ENCODE results near the gene SPOCK2. TPM values are rescaled to one million over a fixed set of nuclear protein-coding genes. Genes with fewer than 3 reads are reported as not detected.
"Not testable (repeated sequence)": the region's sequence is repeated elsewhere in the genome, so short reads cannot be mapped to it uniquely, and the experiment has no call there.

SPOCK2 gene
- 1 to 10 TPM in 3 of 4 donors, under 1 TPM in 1; 0.65 to 3.9 (median 3.5) TPM for total RNA-seq

- peak in 1 of 2 donors; percentile 83 for DNase-seq (ENCODE audit: low spot score in 2 of 2)
- 5 to 9% methylated on average over 46 to 63 of the region's 65 CpGs for WGBS, 2 donors
- TF ChIP-seq, protein P1, sequence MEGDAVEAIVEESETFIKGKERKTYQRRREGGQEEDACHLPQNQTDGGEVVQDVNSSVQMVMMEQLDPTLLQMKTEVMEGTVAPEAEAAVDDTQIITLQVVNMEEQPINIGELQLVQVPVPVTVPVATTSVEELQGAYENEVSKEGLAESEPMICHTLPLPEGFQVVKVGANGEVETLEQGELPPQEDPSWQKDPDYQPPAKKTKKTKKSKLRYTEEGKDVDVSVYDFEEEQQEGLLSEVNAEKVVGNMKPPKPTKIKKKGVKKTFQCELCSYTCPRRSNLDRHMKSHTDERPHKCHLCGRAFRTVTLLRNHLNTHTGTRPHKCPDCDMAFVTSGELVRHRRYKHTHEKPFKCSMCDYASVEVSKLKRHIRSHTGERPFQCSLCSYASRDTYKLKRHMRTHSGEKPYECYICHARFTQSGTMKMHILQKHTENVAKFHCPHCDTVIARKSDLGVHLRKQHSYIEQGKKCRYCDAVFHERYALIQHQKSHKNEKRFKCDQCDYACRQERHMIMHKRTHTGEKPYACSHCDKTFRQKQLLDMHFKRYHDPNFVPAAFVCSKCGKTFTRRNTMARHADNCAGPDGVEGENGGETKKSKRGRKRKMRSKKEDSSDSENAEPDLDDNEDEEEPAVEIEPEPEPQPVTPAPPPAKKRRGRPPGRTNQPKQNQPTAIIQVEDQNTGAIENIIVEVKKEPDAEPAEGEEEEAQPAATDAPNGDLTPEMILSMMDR (IDR thresholded peaks at IDR 0.05): no peak
- TF ChIP-seq POLR2A (IDR thresholded peaks at IDR 0.05): no peak
- H3K4me3 ChIP-seq (ENCODE audit: low read depth, poor library complexity, severe bottlenecking): peak within 1 kb of the TSS; percentile 6
- intact Hi-C loops (cut with DNase I; ENCODE audit: low total_unique reads): no loop called here
Measured at GRCh38 chr10:72087969-72088888, at the start of gene SPOCK2. SPOCK2 (minus strand) TSS chr10:72088551; CDS start chr10:72088328, 223 bp downstream.

DNA sequence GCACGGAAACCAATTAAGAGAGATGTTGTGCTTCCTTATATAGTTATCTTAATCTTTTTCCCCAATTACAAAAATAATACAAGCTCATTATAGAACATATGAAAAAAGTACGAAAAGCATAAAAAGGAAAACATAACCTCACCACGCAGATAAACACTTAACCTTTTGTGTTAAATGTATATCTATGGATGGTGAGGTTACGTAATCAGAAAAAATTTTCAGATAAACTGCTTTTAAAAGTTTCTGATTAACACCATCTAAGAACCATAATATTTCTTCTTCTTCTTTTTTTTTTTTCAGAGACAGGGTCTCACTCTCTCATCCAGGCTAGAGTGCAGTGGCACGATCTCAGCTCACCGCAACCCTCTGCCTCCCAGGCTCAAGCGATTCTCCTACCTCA lies 49.2 kb upstream of the SPOCK2 start:
- WGBS, 2 donors: 97% methylated on average over 7 of the region's 7 CpGs
- TF ChIP-seq POLR2A (IDR thresholded peaks at IDR 0.05): no peak
- TF ChIP-seq, protein P1 (IDR thresholded peaks at IDR 0.05): no peak

DNA sequence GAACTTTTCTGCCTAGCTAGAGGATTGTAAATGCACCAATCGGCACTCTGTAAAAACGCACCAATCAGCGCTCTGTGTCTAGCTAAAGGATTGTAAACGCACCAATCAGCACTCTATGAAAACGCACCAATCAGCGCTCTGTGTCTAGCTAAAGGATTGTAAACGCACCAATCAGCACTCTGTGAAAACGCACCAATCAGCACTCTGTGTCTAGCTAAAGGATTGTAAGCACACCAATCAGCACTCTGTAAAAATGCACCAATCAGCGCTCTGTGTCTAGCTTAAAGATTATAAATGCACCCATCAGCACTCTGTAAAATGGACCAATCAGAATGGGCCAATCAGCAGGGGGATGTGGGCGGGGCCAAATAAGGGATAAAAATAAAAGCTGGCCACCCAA lies 47.9 kb upstream of the SPOCK2 start:
- DNase-seq (ENCODE audit: low spot score in 2 of 2); intact Hi-C loops (cut with DNase I; ENCODE audit: low total_unique reads); H3K4me3 ChIP-seq (ENCODE audit: low read depth, poor library complexity, severe bottlenecking): not testable (repeated sequence)
- WGBS, 2 donors: 96% methylated on average over 10 of the region's 10 CpGs

More for the DNA sequence above, 49.2 kb upstream of the SPOCK2 start:
- intact Hi-C loops (cut with DNase I; ENCODE audit: low total_unique reads): no loop called here
- no peak for DNase-seq (ENCODE audit: low spot score in 2 of 2)
- H3K4me3 ChIP-seq (ENCODE audit: low read depth, poor library complexity, severe bottlenecking): no peak overlapping the region

DNA sequence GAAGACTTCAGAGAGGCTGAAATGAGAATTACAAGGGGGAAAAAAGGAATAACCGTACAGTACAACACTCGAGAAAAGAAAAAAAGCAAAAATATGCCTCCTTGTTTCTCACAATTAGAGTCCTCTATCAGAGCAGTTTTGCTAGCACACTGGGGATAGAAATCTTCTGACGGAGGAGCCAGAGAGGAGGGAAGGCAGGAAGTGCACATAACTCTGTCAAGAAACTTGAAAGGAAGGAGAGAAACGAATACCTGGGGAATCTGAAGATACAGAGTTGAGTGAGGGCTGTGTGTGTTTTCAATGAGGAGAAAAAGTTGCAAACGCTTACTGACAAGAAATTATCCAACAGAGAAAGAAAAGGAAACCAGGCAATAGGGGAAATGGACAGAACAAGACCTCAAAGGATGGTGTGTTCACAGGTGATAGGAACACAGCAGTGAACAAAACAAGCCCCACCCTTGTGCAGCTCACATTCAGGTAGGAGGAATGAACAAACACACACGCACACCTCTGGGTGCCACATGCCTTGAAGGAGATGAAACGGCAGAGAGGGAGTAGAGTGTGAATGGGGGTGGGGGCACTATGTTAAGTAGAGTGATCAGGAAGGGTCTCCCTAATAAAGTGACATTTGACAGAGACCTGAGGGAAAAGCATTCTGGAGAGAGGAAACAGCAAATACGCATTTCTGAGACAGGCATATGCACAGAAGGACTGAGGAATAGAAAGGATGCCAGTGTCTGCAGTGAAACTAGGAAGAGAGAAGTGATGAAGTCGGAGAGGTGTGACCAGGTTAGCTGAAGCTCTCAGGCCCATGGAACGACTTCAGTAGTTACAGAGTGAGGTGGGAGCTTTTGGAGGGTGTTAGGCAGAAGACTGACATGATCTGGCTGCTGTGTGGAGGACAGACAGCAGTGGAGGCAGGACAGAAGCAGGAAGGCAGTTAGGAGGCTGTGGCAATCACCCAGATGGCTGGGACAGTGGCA lies 46.7 kb upstream of the SPOCK2 start:
- WGBS, 2 donors: 88% methylated on average over 10 of the region's 10 CpGs
- intact Hi-C loops (cut with DNase I; ENCODE audit: low total_unique reads): no loop called here
- no peak for TF ChIP-seq POLR2A (IDR thresholded peaks at IDR 0.05)
- TF ChIP-seq, protein P1 (IDR thresholded peaks at IDR 0.05): no peak
- H3K4me3 ChIP-seq (ENCODE audit: low read depth, poor library complexity, severe bottlenecking): no peak overlapping the region
- DNase-seq (ENCODE audit: low spot score in 2 of 2): no peak

- H3K4me3 ChIP-seq (ENCODE audit: low read depth, poor library complexity, severe bottlenecking): no peak overlapping the region
- TF ChIP-seq, protein P1 (IDR thresholded peaks at IDR 0.05): no peak
- no peak for TF ChIP-seq POLR2A (IDR thresholded peaks at IDR 0.05)
- intact Hi-C loops (cut with DNase I; ENCODE audit: low total_unique reads): no loop called here
- DNase-seq (ENCODE audit: low spot score in 2 of 2): no peak
Measured at GRCh38 chr10:72133517-72133916, 45.2 kb upstream of the SPOCK2 start.

GRCh38 chr10:72132854-72133253 lies 44.5 kb upstream of the SPOCK2 start:
- TF ChIP-seq POLR2A (IDR thresholded peaks at IDR 0.05): no peak
- TF ChIP-seq, protein P1 (IDR thresholded peaks at IDR 0.05): no peak
- H3K4me3 ChIP-seq (ENCODE audit: low read depth, poor library complexity, severe bottlenecking): no peak overlapping the region
- 80 to 89% methylated on average over 4 of the region's 4 CpGs for WGBS, 2 donors
- intact Hi-C loops (cut with DNase I; ENCODE audit: low total_unique reads): no loop called here
- DNase-seq (ENCODE audit: low spot score in 2 of 2): no peak

All from lower leg skin (tissue), 4 donors.